ENCODE data around the gene CCDC187.

CCDC187 gene

DNA sequence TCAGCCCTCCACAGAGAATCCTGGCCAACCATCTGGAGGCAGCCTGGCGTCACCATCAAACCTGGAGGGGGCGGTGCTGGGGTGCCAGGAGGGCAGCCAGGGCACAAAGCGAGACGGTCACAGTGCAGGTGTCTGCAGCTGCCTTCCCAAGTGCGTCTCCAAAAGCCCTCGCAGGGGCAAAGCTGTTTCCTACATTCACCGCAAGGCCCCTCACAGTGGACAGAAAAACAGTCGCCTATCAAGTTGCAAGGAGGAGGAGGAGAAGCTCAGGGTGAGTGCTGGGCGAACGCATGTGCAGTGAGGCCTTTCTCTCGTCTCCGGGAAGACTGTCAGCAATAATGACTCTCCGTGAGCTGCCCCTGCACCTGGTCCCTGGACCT lies 81.0 kb downstream of the CCDC187 start:
- H3K27ac ChIP-seq = no peak overlapping the region
- no peak for TF ChIP-seq ZFX (IDR thresholded peaks at IDR 0.05)
- TF ChIP-seq CTCF (conservative IDR thresholded peaks at IDR 0.05) = no peak

DNA sequence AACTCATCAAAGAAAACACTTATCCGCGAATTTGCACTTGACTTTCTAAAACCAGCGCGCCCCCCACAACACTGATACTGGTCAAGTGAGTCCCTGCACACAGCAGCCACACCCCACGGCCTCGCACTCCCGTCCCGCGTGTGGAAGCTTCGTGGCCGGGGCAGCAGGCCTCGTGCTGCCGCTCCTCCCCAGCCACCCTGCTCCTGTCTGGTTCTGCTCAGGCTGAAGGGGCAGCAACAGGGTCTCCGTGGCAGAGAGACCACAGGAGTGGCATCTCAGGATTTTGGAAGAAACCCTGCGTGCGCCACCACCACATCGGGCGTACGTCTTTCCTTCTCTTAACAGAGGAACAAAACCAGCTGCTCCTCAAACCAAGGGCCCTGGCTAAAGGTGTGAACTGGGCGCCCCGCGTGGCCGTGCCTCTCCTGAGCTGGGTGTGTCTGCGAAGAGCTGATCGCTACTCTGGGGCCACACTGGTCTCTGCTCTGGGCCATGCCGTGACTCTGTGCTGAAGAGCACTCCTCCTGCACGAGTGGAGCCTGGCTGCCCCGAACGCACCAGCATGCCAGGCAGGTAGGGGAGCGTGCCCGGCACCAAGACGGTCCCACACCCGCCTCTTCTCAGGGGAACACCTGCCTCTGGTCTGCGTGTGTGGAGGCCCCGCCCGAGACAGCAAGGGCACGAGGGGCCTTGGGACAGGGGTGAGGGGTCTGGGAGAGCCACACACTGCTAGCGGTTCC lies 81.6 kb downstream of the CCDC187 start:
- TF ChIP-seq ZFX (IDR thresholded peaks at IDR 0.05) (no peak), CTCF (conservative IDR thresholded peaks at IDR 0.05) (no peak)
- no peak overlapping the region for H3K27ac ChIP-seq

- H3K27ac ChIP-seq = no peak overlapping the region
- TF ChIP-seq CTCF (conservative IDR thresholded peaks at IDR 0.05) = no peak
- TF ChIP-seq ZFX (IDR thresholded peaks at IDR 0.05) = no peak
Measured at GRCh38 chr9:136220017-136220729, 83.7 kb downstream of the CCDC187 start.

GRCh38 chr9:136219276-136219675 lies 84.6 kb downstream of the CCDC187 start:
- TF ChIP-seq CTCF (conservative IDR thresholded peaks at IDR 0.05) (no peak), ZFX (IDR thresholded peaks at IDR 0.05) (no peak)
- H3K27ac ChIP-seq = no peak overlapping the region

- H3K27ac ChIP-seq = no peak overlapping the region
- no peak for TF ChIP-seq ZFX (IDR thresholded peaks at IDR 0.05)
- TF ChIP-seq CTCF (conservative IDR thresholded peaks at IDR 0.05) = no peak
Measured at GRCh38 chr9:136218673-136219072, 85.2 kb downstream of the CCDC187 start.

GRCh38 chr9:136218271-136218670 lies 85.6 kb downstream of the CCDC187 start:
- no peak overlapping the region for H3K27ac ChIP-seq
- TF ChIP-seq ZFX (IDR thresholded peaks at IDR 0.05) (no peak), CTCF (conservative IDR thresholded peaks at IDR 0.05) (no peak)

GRCh38 chr9:136216541-136217244 lies 87.2 kb downstream of the CCDC187 start:
- TF ChIP-seq ZFX (IDR thresholded peaks at IDR 0.05) = no peak
- TF ChIP-seq CTCF (conservative IDR thresholded peaks at IDR 0.05) = no peak
- H3K27ac ChIP-seq = no peak overlapping the region
